ENCODE data around the gene COBL. TPM values are rescaled to one million over a fixed set of nuclear protein-coding genes. Genes with fewer than 3 reads are reported as not detected.
"Not testable (repeated sequence)": the region's sequence is repeated elsewhere in the genome, so short reads cannot be mapped to it uniquely, and the experiment has no call there.

Gene COBL
- total RNA-seq, 2 experiments from 2014 or later: not detected

DNA sequence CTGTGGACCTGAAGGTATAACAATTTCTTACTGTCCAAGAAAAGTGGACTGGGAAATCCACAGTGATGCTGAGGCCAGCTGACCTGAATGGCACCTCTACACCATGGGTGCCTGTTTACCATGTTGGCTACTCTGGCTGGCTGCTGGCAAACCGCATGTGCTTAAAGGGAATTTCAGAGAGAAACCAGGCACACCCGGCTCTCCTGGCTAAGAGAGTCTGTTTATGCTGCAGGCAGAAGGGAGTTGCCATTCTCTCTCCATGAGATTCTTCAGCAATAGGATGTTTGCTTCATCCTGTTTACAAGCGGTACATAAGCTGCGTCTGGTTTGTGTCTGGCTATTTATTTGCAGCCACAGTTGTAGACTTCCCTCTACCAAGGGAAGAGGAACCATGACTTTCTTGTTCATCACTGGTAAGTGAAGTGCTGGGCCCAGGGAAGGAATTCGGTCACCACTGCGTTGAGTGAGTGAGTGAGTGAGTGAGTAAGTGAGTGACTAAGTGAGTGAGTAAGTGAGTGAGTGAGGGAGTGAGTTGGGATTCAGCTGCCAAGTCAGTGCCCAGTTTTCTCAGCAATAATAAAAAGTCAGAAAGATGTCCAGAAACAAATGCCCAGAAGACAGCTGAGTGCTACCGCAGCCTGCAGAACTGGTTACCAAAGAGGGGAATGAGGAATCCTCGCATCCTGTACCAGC is 90.4 kb downstream of the COBL start:
- Mint-ChIP-seq H3K9me3 (no peaks in the 10 kb centered on the region), H3K36me3 (no peaks in the 10 kb centered on the region), H3K4me1 (ENCODE audit: low read depth) (no peaks in the 10 kb centered on the region), H3K4me3 (no peak overlapping the region), H3K27me3 (peaks cover 7% of the 10 kb centered on the region), H3K27ac (no peak overlapping the region)
- DNase-seq: no peak
- CTCF ChIA-PET: no interaction called here
- intact Hi-C loops (cut with micrococcal nuclease): no loop called here
- POLR2A ChIA-PET: no interaction called here

DNA sequence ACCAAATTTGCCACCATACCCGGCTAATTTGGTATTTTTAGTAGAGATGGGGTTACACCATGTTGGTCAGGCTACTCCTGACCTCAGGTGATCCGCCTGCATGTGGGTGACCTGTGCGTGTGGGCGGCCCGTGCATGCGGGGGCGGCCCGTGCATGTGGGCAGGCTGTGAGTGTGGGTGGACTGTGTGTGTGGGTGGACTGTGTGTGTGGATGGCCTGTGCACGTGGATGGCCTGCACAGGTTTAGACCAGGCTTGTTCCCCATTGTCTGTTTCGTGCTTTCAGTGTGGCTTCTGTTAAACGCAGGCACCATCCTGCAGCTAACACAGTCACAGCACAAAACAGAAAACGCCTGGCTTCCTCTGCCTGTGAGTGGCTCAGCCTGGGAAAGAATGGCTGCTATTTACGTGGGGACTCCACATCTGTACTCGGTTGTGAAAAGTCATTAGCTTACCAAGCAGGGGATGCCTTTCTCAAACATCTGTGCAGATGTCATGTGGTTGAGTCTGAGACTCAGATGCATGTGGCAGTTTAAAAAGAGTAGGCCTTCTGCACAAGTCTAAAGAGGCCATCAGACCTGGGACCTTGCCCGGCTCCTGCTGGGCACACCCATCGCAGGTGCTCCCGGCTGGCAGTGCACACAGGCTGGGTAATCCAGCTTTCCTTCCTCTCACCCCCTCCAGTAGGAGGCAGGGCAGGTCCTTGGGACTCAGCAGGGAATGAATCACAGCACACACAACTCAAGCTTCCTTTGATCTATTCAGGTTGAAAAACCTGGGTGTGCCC is 91.6 kb downstream of the COBL start:
- CTCF ChIA-PET: no interaction called here
- POLR2A ChIA-PET: no interaction called here
- H3K27ac Mint-ChIP-seq: no peak overlapping the region
- no peaks in the 10 kb centered on the region for H3K36me3 Mint-ChIP-seq
- H3K27me3 Mint-ChIP-seq: no peaks in the 10 kb centered on the region
- H3K9me3 Mint-ChIP-seq: no peaks in the 10 kb centered on the region
- no peak overlapping the region for H3K4me3 Mint-ChIP-seq
- DNase-seq: no peak
- intact Hi-C loops (cut with micrococcal nuclease): no loop called here
- no peaks in the 10 kb centered on the region for H3K4me1 Mint-ChIP-seq (ENCODE audit: low read depth)

DNA sequence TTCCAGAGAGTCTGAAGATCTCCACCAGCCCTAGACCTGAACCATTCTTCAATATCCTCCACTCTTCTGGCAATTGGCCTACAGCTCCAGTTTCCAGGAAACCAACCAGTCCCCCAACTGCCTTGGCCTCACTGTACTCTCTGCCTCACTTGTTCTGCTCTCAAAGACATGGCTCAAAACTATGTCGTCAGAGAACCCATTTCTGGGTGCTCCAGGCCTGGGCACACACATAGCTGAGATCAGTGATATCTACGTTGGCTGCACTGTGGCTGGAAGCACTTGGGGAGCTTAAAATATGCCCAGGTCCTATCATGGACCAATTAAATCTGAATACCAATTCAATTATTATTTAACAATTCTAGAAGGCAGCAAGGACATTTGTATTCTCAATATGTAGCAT is 93.1 kb downstream of the COBL start:
- Mint-ChIP-seq H3K36me3 (no peaks in the 10 kb centered on the region), H3K4me3 (no peak overlapping the region), H3K9me3 (no peaks in the 10 kb centered on the region), H3K27ac (no peak overlapping the region), H3K4me1 (ENCODE audit: low read depth) (no peaks in the 10 kb centered on the region), H3K27me3 (peaks cover 3% of the 10 kb centered on the region)
- intact Hi-C loops (cut with micrococcal nuclease): no loop called here
- DNase-seq: no peak
- ChIA-PET POLR2A (no interaction called here), CTCF (no interaction called here)

DNA sequence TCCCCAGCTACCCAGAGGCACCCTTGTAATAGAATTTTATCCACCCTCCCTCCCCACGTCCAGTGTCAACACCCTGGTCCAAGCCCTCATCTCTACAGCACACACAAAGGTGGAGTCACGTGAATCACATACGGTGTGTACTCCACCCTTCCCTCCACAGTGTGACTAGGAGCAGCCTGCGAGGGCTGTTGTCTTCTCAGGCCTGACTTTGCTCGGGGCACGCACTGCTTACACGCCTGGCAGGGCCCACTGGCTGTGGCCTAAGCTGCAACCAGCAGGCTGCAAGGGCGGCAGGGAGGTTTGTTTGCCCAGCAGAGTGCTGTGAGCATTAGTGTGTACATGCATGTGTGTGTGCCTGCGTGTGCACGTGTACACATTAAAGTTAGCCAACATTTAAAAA is 93.7 kb downstream of the COBL start:
- intact Hi-C loops (cut with micrococcal nuclease): no loop called here
- Mint-ChIP-seq H3K4me1 (ENCODE audit: low read depth) (no peaks in the 10 kb centered on the region), H3K4me3 (no peak overlapping the region), H3K9me3 (no peaks in the 10 kb centered on the region), H3K27me3 (peaks cover 3% of the 10 kb centered on the region), H3K36me3 (no peaks in the 10 kb centered on the region), H3K27ac (no peak overlapping the region)
- POLR2A ChIA-PET: no interaction called here
- DNase-seq: no peak
- CTCF ChIA-PET: no interaction called here

DNA sequence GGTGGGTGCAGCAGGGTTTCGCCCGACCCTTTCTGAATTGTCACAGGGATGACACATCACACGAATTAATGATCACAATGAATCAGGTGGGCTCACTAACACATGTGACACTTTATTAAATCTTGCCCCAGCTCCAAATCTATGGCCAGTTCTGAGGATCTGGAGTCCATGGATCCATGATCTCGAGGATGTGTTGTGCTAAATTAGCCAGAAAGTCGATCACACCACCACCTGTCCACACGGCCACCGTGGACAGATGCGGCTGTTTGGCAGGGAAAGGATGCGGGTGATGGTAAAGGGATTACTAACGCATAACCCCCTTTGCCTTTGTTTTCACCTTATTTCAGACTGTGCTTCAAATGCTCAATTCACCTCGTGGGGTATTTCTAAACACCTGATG is 96.4 kb downstream of the COBL start:
- Mint-ChIP-seq H3K4me1 (ENCODE audit: low read depth) (no peaks in the 10 kb centered on the region), H3K36me3 (no peaks in the 10 kb centered on the region), H3K27ac (no peak overlapping the region), H3K27me3 (peaks cover 3% of the 10 kb centered on the region), H3K4me3 (no peak overlapping the region), H3K9me3 (no peaks in the 10 kb centered on the region)
- no peak for DNase-seq
- POLR2A ChIA-PET: no interaction called here
- CTCF ChIA-PET: no interaction called here
- intact Hi-C loops (cut with micrococcal nuclease): no loop called here

DNA sequence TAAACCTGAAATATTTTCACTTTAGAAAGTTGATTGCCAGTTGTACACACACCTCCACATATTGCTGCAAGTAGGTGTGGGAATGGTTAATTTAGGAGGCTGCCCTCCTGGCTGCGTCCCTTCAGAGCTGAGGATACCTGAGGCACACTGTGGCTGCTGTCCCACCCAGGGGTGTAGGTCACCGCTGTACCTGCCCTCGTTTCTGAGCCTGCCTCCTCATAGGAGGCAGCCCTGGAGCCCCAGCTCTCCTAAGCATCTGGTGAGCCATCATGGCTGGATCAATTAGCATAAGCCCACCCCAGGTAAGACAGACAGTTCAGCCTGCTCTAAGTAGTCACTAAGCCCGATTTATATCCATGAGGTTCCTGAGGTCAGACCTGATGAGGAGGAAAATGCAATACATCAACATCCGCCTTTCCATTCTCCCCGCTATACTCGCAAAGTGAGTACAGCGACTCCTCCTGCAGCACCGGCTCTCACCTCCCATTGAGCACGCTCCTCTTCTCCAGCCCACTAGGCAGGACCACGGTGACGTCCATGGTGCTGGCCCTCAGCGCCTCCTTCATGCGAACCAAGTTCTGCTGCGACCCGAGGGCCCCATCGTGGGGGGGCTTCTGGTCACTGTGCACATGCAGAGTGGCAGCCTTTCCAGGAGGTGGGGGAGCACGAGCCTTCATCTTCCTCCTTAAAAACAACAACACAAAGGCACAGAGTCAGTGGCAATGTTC is 97.2 kb downstream of the COBL start:
- intact Hi-C loops (cut with micrococcal nuclease): no loop called here
- no peaks in the 10 kb centered on the region for H3K9me3 Mint-ChIP-seq
- POLR2A ChIA-PET: no interaction called here
- no peak for DNase-seq
- no peak overlapping the region for H3K27ac Mint-ChIP-seq
- H3K36me3 Mint-ChIP-seq: no peaks in the 10 kb centered on the region
- CTCF ChIA-PET: no interaction called here
- no peak overlapping the region for H3K4me3 Mint-ChIP-seq
- peaks cover 3% of the 10 kb centered on the region for H3K27me3 Mint-ChIP-seq
- H3K4me1 Mint-ChIP-seq (ENCODE audit: low read depth): no peaks in the 10 kb centered on the region

DNA sequence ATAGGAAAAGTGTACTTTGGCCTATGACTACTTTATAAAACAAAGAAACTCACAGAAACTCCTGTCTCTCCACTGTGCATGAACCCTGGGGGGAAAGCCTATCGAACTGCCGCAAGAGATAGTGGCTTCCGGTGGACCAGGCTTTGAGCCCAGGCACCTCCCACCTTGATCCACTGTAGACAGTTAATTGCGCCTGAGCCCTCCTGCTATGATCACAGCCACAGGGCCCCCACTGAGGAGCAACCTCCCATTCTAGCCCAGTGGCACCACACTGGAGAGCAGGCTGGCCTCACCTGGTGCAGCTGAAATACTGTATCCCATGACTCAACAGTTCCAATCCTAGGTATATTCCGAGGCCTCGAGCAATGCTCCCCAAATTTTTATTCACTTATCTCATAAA is 98.8 kb downstream of the COBL start:
- ChIA-PET CTCF (no interaction called here), POLR2A (no interaction called here)
- peaks cover 3% of the 10 kb centered on the region for H3K27me3 Mint-ChIP-seq
- H3K9me3 Mint-ChIP-seq: no peaks in the 10 kb centered on the region
- DNase-seq: no peak
- H3K27ac Mint-ChIP-seq: no peak overlapping the region
- intact Hi-C loops (cut with micrococcal nuclease): no loop called here
- H3K4me3 Mint-ChIP-seq: no peak overlapping the region
- H3K4me1 Mint-ChIP-seq (ENCODE audit: low read depth): no peaks in the 10 kb centered on the region
- no peaks in the 10 kb centered on the region for H3K36me3 Mint-ChIP-seq

DNA sequence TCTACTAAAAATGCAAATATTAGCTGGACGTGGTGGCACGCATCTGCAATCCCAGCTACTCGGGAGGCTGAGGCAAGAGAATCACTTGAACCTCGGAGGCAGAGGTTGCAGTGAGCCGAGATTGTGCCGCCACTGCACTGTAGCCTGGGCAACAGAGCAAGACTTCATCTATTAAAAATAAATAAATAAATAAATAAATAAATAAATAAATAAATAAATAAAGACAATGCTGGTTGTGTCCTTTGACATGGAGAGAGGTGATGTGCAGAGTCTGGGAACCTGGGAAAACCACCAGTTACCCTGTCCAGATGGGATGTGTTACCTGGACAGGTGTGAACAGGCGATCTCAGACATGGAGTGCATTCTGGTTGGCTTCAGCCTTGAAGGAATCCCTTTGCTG is 102.5 kb downstream of the COBL start:
- Mint-ChIP-seq H3K27ac (no peak overlapping the region), H3K4me1 (ENCODE audit: low read depth) (no peaks in the 10 kb centered on the region), H3K9me3 (no peaks in the 10 kb centered on the region), H3K4me3 (no peak overlapping the region), H3K36me3 (no peaks in the 10 kb centered on the region), H3K27me3 (no peaks in the 10 kb centered on the region)
- ChIA-PET CTCF (no interaction called here), POLR2A (no interaction called here)
- no peak for DNase-seq
- intact Hi-C loops (cut with micrococcal nuclease): no loop called here

DNA sequence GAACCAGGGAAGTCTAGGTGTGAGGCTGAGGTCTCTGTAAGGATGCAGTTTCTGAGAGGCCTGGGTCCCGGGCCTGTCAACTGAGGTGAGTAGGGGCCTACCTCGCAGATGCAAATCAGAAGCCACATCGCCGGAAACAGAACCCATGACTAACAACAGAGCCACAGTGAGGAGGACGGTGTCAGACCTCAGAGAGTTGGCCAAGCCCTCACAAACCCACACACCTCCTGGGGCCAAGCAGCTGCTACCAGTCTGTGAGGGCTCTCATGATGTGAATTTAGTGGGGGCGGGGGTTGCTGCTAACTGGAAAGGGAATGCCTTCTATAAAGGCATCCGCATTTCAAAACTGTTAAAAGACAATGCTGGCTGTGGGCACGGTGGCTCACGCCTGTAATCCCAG is 103.0 kb downstream of the COBL start:
- intact Hi-C loops (cut with micrococcal nuclease): no loop called here
- Mint-ChIP-seq H3K4me1 (ENCODE audit: low read depth) (no peaks in the 10 kb centered on the region), H3K4me3 (no peak overlapping the region), H3K36me3 (no peaks in the 10 kb centered on the region), H3K27me3 (no peaks in the 10 kb centered on the region), H3K27ac (no peak overlapping the region), H3K9me3 (no peaks in the 10 kb centered on the region)
- ChIA-PET POLR2A (no interaction called here), CTCF (interaction anchor here (1.3 kb wide), 1 partner anchor 53 kb away, joined by 3 read pairs; no protein-coding TSS in a partner anchor)
- DNase-seq: no peak

DNA sequence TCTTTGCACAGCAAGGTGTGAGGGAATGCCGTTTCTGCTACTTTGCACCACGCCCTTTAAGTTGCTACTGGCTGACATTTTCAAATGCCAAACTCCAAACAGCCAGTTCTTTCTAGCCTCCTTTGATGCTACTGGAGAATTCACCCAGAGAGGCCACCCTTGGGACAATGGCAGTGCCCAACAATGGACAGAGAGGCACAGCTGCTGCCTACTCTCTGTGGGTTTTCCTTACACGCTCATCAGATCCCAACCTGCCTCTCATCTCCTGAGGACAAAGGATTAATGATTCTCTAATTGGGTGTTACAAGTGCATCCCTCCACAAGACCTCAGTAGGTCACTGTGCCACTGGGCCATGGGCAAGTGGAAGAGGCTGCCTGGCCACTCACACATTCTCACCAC is 105.8 kb downstream of the COBL start:
- Mint-ChIP-seq H3K4me1 (ENCODE audit: low read depth) (no peaks in the 10 kb centered on the region), H3K9me3 (peaks cover 4% of the 10 kb centered on the region), H3K36me3 (no peaks in the 10 kb centered on the region), H3K4me3 (no peak overlapping the region), H3K27me3 (no peaks in the 10 kb centered on the region), H3K27ac (no peak overlapping the region)
- intact Hi-C loops (cut with micrococcal nuclease): no loop called here
- DNase-seq: no peak
- CTCF ChIA-PET: no interaction called here
- POLR2A ChIA-PET: interaction anchor here (0.6 kb wide), 1 partner anchor 16 kb away, joined by 3 read pairs; no protein-coding TSS in a partner anchor

DNA sequence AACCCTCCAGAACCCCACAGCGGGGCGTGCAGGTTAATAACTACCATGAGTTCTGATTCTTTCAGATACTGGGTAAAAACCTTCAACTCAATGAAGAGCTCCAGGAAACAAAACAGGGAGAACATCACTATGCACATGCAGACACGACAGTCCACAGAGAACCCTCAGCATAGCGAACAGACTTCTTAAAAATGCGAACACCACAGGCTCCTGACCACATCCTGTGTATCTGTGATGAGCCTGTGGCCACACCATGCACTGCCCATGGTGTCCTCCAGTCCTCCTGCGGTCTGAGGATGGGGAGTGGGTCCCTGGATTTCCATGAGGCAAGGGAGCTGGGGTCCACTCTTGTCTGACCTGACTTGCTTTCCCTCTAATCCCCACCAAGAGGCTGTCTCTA is 107.2 kb downstream of the COBL start:
- CTCF ChIA-PET: no interaction called here
- Mint-ChIP-seq H3K27ac (no peak overlapping the region), H3K27me3 (no peaks in the 10 kb centered on the region), H3K4me1 (ENCODE audit: low read depth) (no peaks in the 10 kb centered on the region), H3K36me3 (no peaks in the 10 kb centered on the region), H3K9me3 (peaks cover 4% of the 10 kb centered on the region), H3K4me3 (no peak overlapping the region)
- intact Hi-C loops (cut with micrococcal nuclease): no loop called here
- POLR2A ChIA-PET: no interaction called here
- no peak for DNase-seq

DNA sequence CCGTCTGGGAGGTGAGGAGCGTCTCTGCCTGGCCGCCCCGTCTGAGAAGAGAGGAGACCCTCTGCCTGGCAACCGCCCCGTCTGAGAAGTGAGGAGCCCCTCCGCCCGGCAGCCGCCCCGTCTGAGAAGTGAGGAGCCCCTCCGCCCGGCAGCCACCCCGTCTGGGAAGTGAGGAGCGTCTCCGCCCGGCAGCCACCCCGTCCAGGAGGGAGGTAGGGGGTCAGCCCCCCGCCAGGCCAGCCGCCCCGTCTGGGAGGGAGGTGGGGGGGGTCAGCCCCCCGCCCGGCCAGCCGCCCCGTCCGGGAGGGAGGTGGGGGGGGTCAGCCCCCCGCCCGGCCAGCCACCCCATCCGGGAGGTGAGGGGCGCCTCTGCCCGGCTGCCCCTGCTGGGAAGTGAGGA is 108.5 kb downstream of the COBL start:
- H3K36me3 Mint-ChIP-seq; H3K27ac Mint-ChIP-seq; CTCF ChIA-PET; intact Hi-C loops (cut with micrococcal nuclease); H3K27me3 Mint-ChIP-seq; H3K9me3 Mint-ChIP-seq; H3K4me3 Mint-ChIP-seq; DNase-seq; H3K4me1 Mint-ChIP-seq (ENCODE audit: low read depth); POLR2A ChIA-PET: not testable (repeated sequence)

DNA sequence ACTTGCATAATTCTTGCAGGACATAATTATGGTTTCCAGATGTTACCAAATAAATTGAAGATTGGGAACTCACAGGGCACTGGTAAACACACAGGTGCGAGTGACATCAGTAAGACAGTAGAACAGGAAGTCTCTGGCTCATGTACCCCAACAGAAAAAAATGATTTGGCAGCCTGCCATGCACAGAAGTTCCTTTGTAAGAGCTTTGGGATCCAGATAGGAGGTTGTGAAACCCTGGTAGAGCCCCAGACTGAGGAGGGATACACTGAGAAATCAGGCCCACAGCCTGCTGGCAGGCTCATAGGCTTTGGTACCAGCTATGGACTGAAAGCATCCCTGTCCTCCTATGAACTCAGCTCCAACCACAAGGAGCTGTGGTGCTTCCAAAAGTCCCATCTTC is 118.0 kb downstream of the COBL start:
- Mint-ChIP-seq H3K4me1 (ENCODE audit: low read depth) (no peaks in the 10 kb centered on the region), H3K4me3 (no peak overlapping the region), H3K36me3 (no peaks in the 10 kb centered on the region), H3K27me3 (peaks cover 33% of the 10 kb centered on the region), H3K27ac (no peak overlapping the region), H3K9me3 (no peaks in the 10 kb centered on the region)
- ChIA-PET CTCF (no interaction called here), POLR2A (no interaction called here)
- intact Hi-C loops (cut with micrococcal nuclease): no loop called here
- no peak for DNase-seq
